GM12892 (cell line): Measurements from ENCODE around the gene KLHL3.

ENCODE experiments used
- POLR2A ChIP-seq: IDR thresholded peaks from 2 replicates; pipeline ENCODE4 v1.6.1; 2011; ENCODE audit warnings: low read depth, low read length, control low read depth
- POLR2AphosphoS5 ChIP-seq: IDR thresholded peaks from 2 replicates; pipeline ENCODE4 v1.6.1; 2011; ENCODE audit warnings: low read depth, low read length, control low read depth
- TAF1 ChIP-seq: IDR thresholded peaks from 2 replicates; pipeline ENCODE4 v1.6.1; 2011; ENCODE audit warnings: low read depth, mild to moderate bottlenecking, control low read depth, low read length, borderline replicate concordance

- TF ChIP-seq POLR2AphosphoS5, result no peak
- TF ChIP-seq POLR2A, result no peak
- TF ChIP-seq TAF1, result no peak
Measured at GRCh38 chr5:137684761-137685160, 51.1 kb downstream of the KLHL3 start.
